SU-DHL-6 (cell line): ENCODE results near the gene IL4R.

Experiments
- CTCF ChIP-seq: fragments of 200-600 bp; sonication (generic); IDR thresholded peaks from one replicate; pipeline ENCODE4 v1.5.1; 2017; ENCODE audit warnings: antibody characterized with exemption, mild to moderate bottlenecking, low read length, moderate library complexity; ENCODE audit not compliant: insufficient read depth, poor library complexity, severe bottlenecking
- EZH2phosphoT487 ChIP-seq: fragments of 200-600 bp; sonication (generic), shearing (Covaris generic); conservative IDR thresholded peaks from 2 replicates; pipeline ENCODE4 v1.6.1; 2018; ENCODE audit warnings: mild to moderate bottlenecking, antibody characterized with exemption, low read length, moderate library complexity, mixed read lengths

DNA sequence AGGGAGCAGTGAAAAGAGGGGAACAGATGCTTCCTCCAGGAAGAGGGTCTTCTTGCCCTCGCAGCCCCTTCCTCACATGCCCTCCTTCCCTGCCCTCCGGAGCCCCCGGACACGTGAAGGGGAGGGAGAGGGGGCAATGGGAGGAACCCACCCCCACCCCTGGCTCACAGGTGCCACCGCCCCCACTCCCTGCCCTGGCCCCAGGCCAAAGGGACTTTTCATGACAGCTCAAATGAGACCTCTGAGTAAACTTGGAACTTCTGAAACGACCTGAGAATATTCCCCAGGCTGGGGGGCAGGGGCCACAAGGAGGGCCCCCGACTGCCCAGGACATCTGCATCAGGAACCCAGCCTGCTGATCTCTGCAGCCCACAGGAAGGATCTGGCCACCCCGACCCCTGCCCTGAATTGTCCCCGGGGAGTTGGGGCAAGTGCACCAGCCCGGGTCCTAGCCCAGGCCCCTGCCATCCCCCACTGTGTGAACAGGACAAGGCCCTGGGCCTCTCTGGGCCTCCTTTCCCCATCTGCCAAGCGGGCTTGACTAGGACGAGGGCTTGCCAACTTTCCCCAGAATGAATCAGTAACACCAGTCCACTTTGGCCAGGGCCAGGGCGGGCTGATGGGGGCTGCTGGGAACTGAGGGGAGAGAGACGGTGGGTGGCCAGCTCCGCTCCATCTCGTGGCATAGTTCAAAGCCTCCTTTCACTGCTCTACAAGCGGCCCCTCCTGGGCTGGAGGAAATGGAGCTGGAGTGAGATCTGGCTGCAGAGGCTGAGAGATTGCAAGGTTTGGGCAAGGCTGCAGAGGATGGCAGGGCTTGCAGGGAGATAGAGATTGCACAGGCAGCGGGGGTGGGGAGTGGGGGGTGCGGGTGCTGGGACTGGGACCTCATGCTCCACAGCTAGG lies 92.0 kb downstream of the IL4R start:
- TF ChIP-seq CTCF (no peak), EZH2phosphoT487 (no peak)
